Measurements from ENCODE around the gene PAPPA2. TPM values are rescaled to one million over a fixed set of nuclear protein-coding genes. Genes with fewer than 3 reads are reported as not detected.

The PAPPA2 gene
- total and polyA plus RNA-seq, 2 donors (not counting 1 experiment from before 2014, with no cell fraction given), result 0.24 to 4.1 TPM

- Histone ChIP-seq H3K4me3 (replicated peaks in 1 of 4; ENCODE audit: control extremely low read depth in 1 of 4, insufficient read depth in 1 of 4, low read depth in 3 of 4, low read length in 4 of 4) (no peak overlapping the region), H3K4me2 (ENCODE audit: extremely low read depth, insufficient read depth, low read length) (no peak overlapping the region), H4K20me1 (ENCODE audit: control insufficient read depth, extremely low read depth, insufficient read depth, low read length) (no peaks in the 10 kb centered on the region), H2AFZ (ENCODE audit: low read length) (no peak overlapping the region), H3K27me3 (ENCODE audit: control insufficient read depth, insufficient read depth, low read length) (no peaks in the 10 kb centered on the region), H3K79me2 (ENCODE audit: control insufficient read depth, insufficient read depth, low read length) (no peaks in the 10 kb centered on the region), H3K9me3 (ENCODE audit: control insufficient read depth, insufficient read depth, low read depth, low read length) (no peaks in the 10 kb centered on the region), H3K36me3 (ENCODE audit: control insufficient read depth, insufficient read depth, low read length) (no peaks in the 10 kb centered on the region), H3K9ac (ENCODE audit: insufficient read depth, low read length) (no peak overlapping the region), H3K27ac (ENCODE audit: insufficient read depth, low read length) (no peak overlapping the region), H3K4me1 (ENCODE audit: control insufficient read depth, extremely low read depth, insufficient read depth, low read length) (no peaks in the 10 kb centered on the region)
- no peak for DNase-seq (ENCODE audit: low read depth in 2 of 2)
- no peak for TF ChIP-seq EZH2 (IDR thresholded peaks at IDR 0.05; ENCODE audit: low read length, missing control alignments)
- TF ChIP-seq, protein P1, sequence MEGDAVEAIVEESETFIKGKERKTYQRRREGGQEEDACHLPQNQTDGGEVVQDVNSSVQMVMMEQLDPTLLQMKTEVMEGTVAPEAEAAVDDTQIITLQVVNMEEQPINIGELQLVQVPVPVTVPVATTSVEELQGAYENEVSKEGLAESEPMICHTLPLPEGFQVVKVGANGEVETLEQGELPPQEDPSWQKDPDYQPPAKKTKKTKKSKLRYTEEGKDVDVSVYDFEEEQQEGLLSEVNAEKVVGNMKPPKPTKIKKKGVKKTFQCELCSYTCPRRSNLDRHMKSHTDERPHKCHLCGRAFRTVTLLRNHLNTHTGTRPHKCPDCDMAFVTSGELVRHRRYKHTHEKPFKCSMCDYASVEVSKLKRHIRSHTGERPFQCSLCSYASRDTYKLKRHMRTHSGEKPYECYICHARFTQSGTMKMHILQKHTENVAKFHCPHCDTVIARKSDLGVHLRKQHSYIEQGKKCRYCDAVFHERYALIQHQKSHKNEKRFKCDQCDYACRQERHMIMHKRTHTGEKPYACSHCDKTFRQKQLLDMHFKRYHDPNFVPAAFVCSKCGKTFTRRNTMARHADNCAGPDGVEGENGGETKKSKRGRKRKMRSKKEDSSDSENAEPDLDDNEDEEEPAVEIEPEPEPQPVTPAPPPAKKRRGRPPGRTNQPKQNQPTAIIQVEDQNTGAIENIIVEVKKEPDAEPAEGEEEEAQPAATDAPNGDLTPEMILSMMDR (conservative IDR thresholded peaks at IDR 0.05 in 1 of 2, IDR thresholded peaks at IDR 0.05 in 1 of 2; ENCODE audit: low read depth in 1 of 2, low read length in 2 of 2), result no peak
Observed at GRCh38 chr1:176552217-176552991, 89.4 kb downstream of the PAPPA2 start.

- Histone ChIP-seq H3K27me3 (ENCODE audit: control insufficient read depth, insufficient read depth, low read length) (no peaks in the 10 kb centered on the region), H3K9ac (ENCODE audit: insufficient read depth, low read length) (no peak overlapping the region), H3K4me1 (ENCODE audit: control insufficient read depth, extremely low read depth, insufficient read depth, low read length) (no peaks in the 10 kb centered on the region), H3K9me3 (ENCODE audit: control insufficient read depth, insufficient read depth, low read depth, low read length) (no peaks in the 10 kb centered on the region), H3K27ac (ENCODE audit: insufficient read depth, low read length) (no peak overlapping the region), H3K4me2 (ENCODE audit: extremely low read depth, insufficient read depth, low read length) (no peak overlapping the region), H3K36me3 (ENCODE audit: control insufficient read depth, insufficient read depth, low read length) (no peaks in the 10 kb centered on the region), H4K20me1 (ENCODE audit: control insufficient read depth, extremely low read depth, insufficient read depth, low read length) (no peaks in the 10 kb centered on the region), H3K79me2 (ENCODE audit: control insufficient read depth, insufficient read depth, low read length) (no peaks in the 10 kb centered on the region), H2AFZ (ENCODE audit: low read length) (no peak overlapping the region), H3K4me3 (replicated peaks in 1 of 4; ENCODE audit: control extremely low read depth in 1 of 4, insufficient read depth in 1 of 4, low read depth in 3 of 4, low read length in 4 of 4) (no peak overlapping the region)
- no peak for DNase-seq (ENCODE audit: low read depth in 2 of 2)
- TF ChIP-seq, protein P1 (conservative IDR thresholded peaks at IDR 0.05 in 1 of 2, IDR thresholded peaks at IDR 0.05 in 1 of 2; ENCODE audit: low read depth in 1 of 2, low read length in 2 of 2), result no peak
- no peak for TF ChIP-seq EZH2 (IDR thresholded peaks at IDR 0.05; ENCODE audit: low read length, missing control alignments)
Observed at GRCh38 chr1:176552999-176553398, 90.0 kb downstream of the PAPPA2 start.

GRCh38 chr1:176556288-176556687 lies 93.3 kb downstream of the PAPPA2 start:
- Histone ChIP-seq H3K4me3 (replicated peaks in 1 of 4; ENCODE audit: control extremely low read depth in 1 of 4, insufficient read depth in 1 of 4, low read depth in 3 of 4, low read length in 4 of 4) (no peak overlapping the region), H3K9ac (ENCODE audit: insufficient read depth, low read length) (no peak overlapping the region), H3K79me2 (ENCODE audit: control insufficient read depth, insufficient read depth, low read length) (no peaks in the 10 kb centered on the region), H3K4me2 (ENCODE audit: extremely low read depth, insufficient read depth, low read length) (no peak overlapping the region), H3K27me3 (ENCODE audit: control insufficient read depth, insufficient read depth, low read length) (peaks cover 3% of the 10 kb centered on the region), H4K20me1 (ENCODE audit: control insufficient read depth, extremely low read depth, insufficient read depth, low read length) (no peaks in the 10 kb centered on the region), H3K9me3 (ENCODE audit: control insufficient read depth, insufficient read depth, low read depth, low read length) (no peaks in the 10 kb centered on the region), H2AFZ (ENCODE audit: low read length) (no peak overlapping the region), H3K4me1 (ENCODE audit: control insufficient read depth, extremely low read depth, insufficient read depth, low read length) (no peaks in the 10 kb centered on the region), H3K36me3 (ENCODE audit: control insufficient read depth, insufficient read depth, low read length) (no peaks in the 10 kb centered on the region), H3K27ac (ENCODE audit: insufficient read depth, low read length) (no peak overlapping the region)
- TF ChIP-seq EZH2 (IDR thresholded peaks at IDR 0.05; ENCODE audit: low read length, missing control alignments), result no peak
- TF ChIP-seq, protein P1 (conservative IDR thresholded peaks at IDR 0.05 in 1 of 2, IDR thresholded peaks at IDR 0.05 in 1 of 2; ENCODE audit: low read depth in 1 of 2, low read length in 2 of 2), result no peak
- no peak for DNase-seq (ENCODE audit: low read depth in 2 of 2)

All from fibroblast of lung (primary cell).